PC-3 (cell line): ENCODE data around the gene TMEM51.

ENCODE experiments used
- CTCF ChIP-seq: fragments of 300-600 bp; sonication (generic); conservative IDR thresholded peaks from 2 replicates; pipeline ENCODE4 v1.5.1; 2017; ENCODE audit warnings: antibody characterized with exemption, low read depth, mild to moderate bottlenecking, low read length
- EZH2 ChIP-seq: fragments of 300-600 bp; sonication (generic); IDR thresholded peaks from one replicate; pipeline ENCODE4 v1.6.1; 2017; ENCODE audit warnings: antibody characterized with exemption, mild to moderate bottlenecking, low read length; ENCODE audit not compliant: unreplicated experiment
- EZH2phosphoT487 ChIP-seq: fragments of 300-600 bp; sonication (generic); IDR thresholded peaks from 2 replicates; pipeline ENCODE4 v1.6.1; 2018; ENCODE audit warnings: mild to moderate bottlenecking, antibody characterized with exemption, low read length, borderline replicate concordance

GRCh38 chr1:15261155-15262002, 107.8 kb downstream of the TMEM51 start:
- TF ChIP-seq CTCF, result no peak
- TF ChIP-seq EZH2, result no peak
- no peak for TF ChIP-seq EZH2phosphoT487
